HFFc6 (cell line): ENCODE results near the gene UBXN7. TPM values are rescaled to one million over a fixed set of nuclear protein-coding genes. Genes with fewer than 3 reads are reported as not detected.
"Not testable (repeated sequence)": the region's sequence is repeated elsewhere in the genome, so short reads cannot be mapped to it uniquely, and the experiment has no call there.

Source experiments
- DNase-seq: peaks from one replicate; pipeline ENCODE4 v3.0.0-alpha.2; 2018
- H3K27ac Mint-ChIP-seq: 2 replicates; pipeline ENCODE4 v1.8.0; 2020; ENCODE audit warnings: mild to moderate bottlenecking, mixed read lengths
- H3K27me3 Mint-ChIP-seq: 2 replicates; pipeline ENCODE4 v1.8.0; 2021; ENCODE audit warnings: mild to moderate bottlenecking, moderate library complexity, mixed read lengths; ENCODE audit not compliant: insufficient read depth
- H3K36me3 Mint-ChIP-seq: 2 replicates; pipeline ENCODE4 v1.8.0; 2021; ENCODE audit warnings: low read depth, mixed read lengths
- H3K4me1 Mint-ChIP-seq: 2 replicates; pipeline ENCODE4 v1.8.0; 2020; ENCODE audit warnings: low read depth, mixed read lengths
- H3K4me3 Mint-ChIP-seq: 2 replicates; pipeline ENCODE4 v1.8.0; 2020; ENCODE audit warnings: mild to moderate bottlenecking, moderate library complexity, mixed read lengths
- H3K9me3 Mint-ChIP-seq: 2 replicates; pipeline ENCODE4 v1.8.0; 2020; ENCODE audit warnings: mild to moderate bottlenecking, mixed read lengths
- total RNA-seq, 6 experiments: library from RNA; stranded (reverse); fragmentation: NEBNext Ultra II Directional; extraction: Animal tissue kit (Norgen Biotek cat#: 25700); gene quantifications; 2 replicates in 1 of 6; 3 replicates in 5 of 6; pipeline ENCODE4 v1.2.3, GENCODE V29; 2021
- TF ChIP-seq, protein P1 (sequence below): fragments of 200-600 bp; sonication (generic); IDR thresholded peaks from 2 replicates; pipeline ENCODE4 v1.5.0; 2021; ENCODE audit warnings: antibody characterized with exemption, mild to moderate bottlenecking

Gene UBXN7
- total RNA-seq, 6 experiments from 2014 or later: 57.8 to 67.0 (median 62.2) TPM

DNA sequence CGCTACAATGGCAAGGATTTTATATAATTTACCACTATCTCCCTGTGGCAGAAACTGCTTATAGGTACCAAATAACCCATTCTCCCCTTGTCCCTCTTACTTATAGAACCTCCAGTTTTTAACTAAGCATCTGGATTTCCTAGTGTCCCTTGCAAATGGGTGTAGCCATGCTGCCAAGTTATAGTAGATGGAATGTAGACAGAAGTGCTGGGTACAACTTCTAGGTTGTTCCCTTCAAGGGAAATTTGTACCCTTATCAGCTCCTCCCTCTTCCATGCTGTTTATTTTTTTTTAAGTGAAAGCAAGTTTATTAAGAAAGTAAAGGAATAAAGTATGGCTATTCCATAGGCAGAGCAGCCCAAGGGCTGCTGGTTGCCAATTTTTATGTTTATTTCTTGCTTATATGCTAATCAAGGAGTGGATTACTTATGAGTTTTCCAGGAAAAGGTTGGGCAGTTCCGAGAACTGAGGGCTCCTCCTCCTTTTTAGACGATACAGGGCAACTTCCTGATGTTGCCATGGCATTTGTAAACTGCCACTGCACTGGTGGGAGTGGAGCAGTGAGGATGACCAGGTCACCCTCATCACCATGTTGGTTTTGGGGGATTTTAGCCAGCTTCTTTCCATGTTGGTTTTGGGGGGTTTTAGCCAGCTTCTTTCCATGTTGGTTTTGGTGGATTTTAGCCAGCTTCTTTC lies 53.9 kb downstream of the UBXN7 start:
- no peaks in the 10 kb centered on the region for H3K9me3 Mint-ChIP-seq
- no peak for DNase-seq
- no peaks in the 10 kb centered on the region for H3K4me1 Mint-ChIP-seq
- peaks cover 32% of the 10 kb centered on the region for H3K36me3 Mint-ChIP-seq
- no peak overlapping the region for H3K4me3 Mint-ChIP-seq
- H3K27me3 Mint-ChIP-seq: no peaks in the 10 kb centered on the region; the same call in 1 of the 2 replicates
- no peak overlapping the region for H3K27ac Mint-ChIP-seq
- TF ChIP-seq, protein P1, sequence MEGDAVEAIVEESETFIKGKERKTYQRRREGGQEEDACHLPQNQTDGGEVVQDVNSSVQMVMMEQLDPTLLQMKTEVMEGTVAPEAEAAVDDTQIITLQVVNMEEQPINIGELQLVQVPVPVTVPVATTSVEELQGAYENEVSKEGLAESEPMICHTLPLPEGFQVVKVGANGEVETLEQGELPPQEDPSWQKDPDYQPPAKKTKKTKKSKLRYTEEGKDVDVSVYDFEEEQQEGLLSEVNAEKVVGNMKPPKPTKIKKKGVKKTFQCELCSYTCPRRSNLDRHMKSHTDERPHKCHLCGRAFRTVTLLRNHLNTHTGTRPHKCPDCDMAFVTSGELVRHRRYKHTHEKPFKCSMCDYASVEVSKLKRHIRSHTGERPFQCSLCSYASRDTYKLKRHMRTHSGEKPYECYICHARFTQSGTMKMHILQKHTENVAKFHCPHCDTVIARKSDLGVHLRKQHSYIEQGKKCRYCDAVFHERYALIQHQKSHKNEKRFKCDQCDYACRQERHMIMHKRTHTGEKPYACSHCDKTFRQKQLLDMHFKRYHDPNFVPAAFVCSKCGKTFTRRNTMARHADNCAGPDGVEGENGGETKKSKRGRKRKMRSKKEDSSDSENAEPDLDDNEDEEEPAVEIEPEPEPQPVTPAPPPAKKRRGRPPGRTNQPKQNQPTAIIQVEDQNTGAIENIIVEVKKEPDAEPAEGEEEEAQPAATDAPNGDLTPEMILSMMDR: no peak

GRCh38 chr3:196377321-196377720 lies 54.9 kb downstream of the UBXN7 start:
- H3K9me3 Mint-ChIP-seq: no peaks in the 10 kb centered on the region
- no peaks in the 10 kb centered on the region; the same call in 1 of the 2 replicates for H3K27me3 Mint-ChIP-seq
- H3K4me1 Mint-ChIP-seq: no peaks in the 10 kb centered on the region
- TF ChIP-seq, protein P1: no peak
- no peak overlapping the region for H3K27ac Mint-ChIP-seq
- H3K4me3 Mint-ChIP-seq: no peak overlapping the region
- peaks cover 31% of the 10 kb centered on the region for H3K36me3 Mint-ChIP-seq
- no peak for DNase-seq

GRCh38 chr3:196365736-196366135 lies 66.5 kb downstream of the UBXN7 start:
- TF ChIP-seq, protein P1: no peak
- Mint-ChIP-seq H3K4me1 (peaks cover 6% of the 10 kb centered on the region), H3K27me3 (no peaks in the 10 kb centered on the region), H3K36me3 (peaks cover 29% of the 10 kb centered on the region), H3K4me3 (no peak overlapping the region), H3K27ac (no peak overlapping the region), H3K9me3 (no peaks in the 10 kb centered on the region)
- no peak for DNase-seq

- Mint-ChIP-seq H3K4me1 (peaks cover 8% of the 10 kb centered on the region), H3K27me3 (no peaks in the 10 kb centered on the region), H3K4me3 (no peak overlapping the region), H3K27ac (peak overlapping the region; percentile 6; the same call in 1 of the 2 replicates), H3K9me3 (no peaks in the 10 kb centered on the region), H3K36me3 (peaks cover 53% of the 10 kb centered on the region)
- TF ChIP-seq, protein P1: no peak
- DNase-seq: no peak
Observed at GRCh38 chr3:196360586-196360985, 71.6 kb downstream of the UBXN7 start.

DNA sequence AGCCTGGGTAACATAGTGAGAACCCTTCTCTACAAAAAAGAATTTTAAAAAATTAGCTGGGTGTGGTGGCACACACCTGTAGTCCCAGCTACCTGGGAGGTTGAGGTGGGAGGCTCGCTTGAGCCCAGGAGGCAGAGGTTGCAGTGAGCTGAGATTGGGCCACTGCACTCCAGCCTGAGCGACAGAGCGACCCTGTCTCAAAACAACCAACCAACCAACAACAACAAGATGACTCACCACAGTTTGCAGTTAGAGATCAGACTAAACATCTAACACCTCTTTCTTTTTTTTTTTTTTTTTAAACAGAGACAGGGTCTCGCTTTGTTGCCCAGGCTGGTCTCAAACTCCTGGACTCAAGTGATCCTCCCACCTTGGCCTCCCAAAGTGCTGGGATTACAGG lies 73.7 kb downstream of the UBXN7 start:
- not testable (repeated sequence) for H3K4me1 Mint-ChIP-seq, H3K27ac Mint-ChIP-seq, H3K9me3 Mint-ChIP-seq, H3K4me3 Mint-ChIP-seq, H3K27me3 Mint-ChIP-seq, DNase-seq
- peaks cover 66% of the 10 kb centered on the region for H3K36me3 Mint-ChIP-seq

DNA sequence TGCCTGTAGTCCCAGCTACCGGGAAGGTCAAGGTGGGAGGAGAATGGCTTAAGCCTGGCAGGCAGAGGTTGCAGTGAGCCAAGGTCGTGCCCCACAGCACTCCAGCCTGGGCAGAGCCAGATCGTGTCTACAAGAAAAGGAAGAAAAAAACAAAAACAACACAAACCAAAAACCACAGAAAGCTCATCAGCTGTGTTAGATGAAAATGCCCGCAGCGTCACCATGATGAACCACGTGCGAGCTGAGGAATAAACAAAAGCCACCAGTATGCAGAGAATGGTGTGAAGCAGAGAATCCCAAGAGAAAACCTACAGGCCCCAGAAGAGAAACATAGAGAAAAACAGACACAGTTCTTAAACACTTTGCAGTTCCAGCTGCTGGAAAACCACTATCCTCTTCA lies 74.3 kb downstream of the UBXN7 start:
- TF ChIP-seq, protein P1: no peak
- Mint-ChIP-seq H3K27me3 (no peaks in the 10 kb centered on the region), H3K27ac (no peak overlapping the region), H3K4me3 (no peak overlapping the region), H3K36me3 (peaks cover 67% of the 10 kb centered on the region), H3K9me3 (no peaks in the 10 kb centered on the region), H3K4me1 (peaks cover 8% of the 10 kb centered on the region)
- DNase-seq: no peak
